GM23248 (cell line): Measurements from ENCODE around the gene PAFAH1B1.

Experiments used
- EZH2 ChIP-seq: fragments of 200-600 bp; sonication (generic); IDR thresholded peaks from 2 replicates; pipeline ENCODE4 v1.6.1; 2018; ENCODE audit warnings: antibody characterized with exemption, mild to moderate bottlenecking; ENCODE audit not compliant: insufficient read depth, poor library complexity, severe bottlenecking
- EZH2phosphoT487 ChIP-seq: fragments of 200-600 bp; sonication (generic); IDR thresholded peaks from 2 replicates; pipeline ENCODE4 v1.6.1; 2018; ENCODE audit warnings: antibody characterized with exemption, moderate library complexity, mild to moderate bottlenecking, low read depth; ENCODE audit not compliant: insufficient read depth

- TF ChIP-seq EZH2, result no peak
- no peak for TF ChIP-seq EZH2phosphoT487
Observed at GRCh38 chr17:2707721-2708584, 114.5 kb downstream of the PAFAH1B1 start.
